ENCODE measurements around the gene CELF4. TPM values are rescaled to one million over a fixed set of nuclear protein-coding genes. Genes with fewer than 3 reads are reported as not detected.

The CELF4 gene
- total and polyA plus RNA-seq, 10 donors, result 0.46 to 3.5 (median 0.78) TPM

GRCh38 chr18:37304012-37304680, 261.5 kb downstream of the CELF4 start:
- H3K4me1 ChIP-seq, result peaks cover 0 to 3% (median 0%) of the 10 kb centered on the region in 6 donors
- no peak for DNase-seq
- H3K9me3 ChIP-seq, result no peaks in the 10 kb centered on the region
- no peaks in the 10 kb centered on the region for H3K36me3 ChIP-seq
- no peak overlapping the region for H3K27ac ChIP-seq
- H3K4me3 ChIP-seq, result no peak overlapping the region
- intact Hi-C loops (cut with DNase I; ENCODE audit: low total_unique reads), result no loop called here
- H3K27me3 ChIP-seq (replicated peaks in 1 of 7), result no peaks in the 10 kb centered on the region
- TF ChIP-seq POLR2AphosphoS5 (IDR thresholded peaks at IDR 0.05), result no peak
- TF ChIP-seq, protein P1, sequence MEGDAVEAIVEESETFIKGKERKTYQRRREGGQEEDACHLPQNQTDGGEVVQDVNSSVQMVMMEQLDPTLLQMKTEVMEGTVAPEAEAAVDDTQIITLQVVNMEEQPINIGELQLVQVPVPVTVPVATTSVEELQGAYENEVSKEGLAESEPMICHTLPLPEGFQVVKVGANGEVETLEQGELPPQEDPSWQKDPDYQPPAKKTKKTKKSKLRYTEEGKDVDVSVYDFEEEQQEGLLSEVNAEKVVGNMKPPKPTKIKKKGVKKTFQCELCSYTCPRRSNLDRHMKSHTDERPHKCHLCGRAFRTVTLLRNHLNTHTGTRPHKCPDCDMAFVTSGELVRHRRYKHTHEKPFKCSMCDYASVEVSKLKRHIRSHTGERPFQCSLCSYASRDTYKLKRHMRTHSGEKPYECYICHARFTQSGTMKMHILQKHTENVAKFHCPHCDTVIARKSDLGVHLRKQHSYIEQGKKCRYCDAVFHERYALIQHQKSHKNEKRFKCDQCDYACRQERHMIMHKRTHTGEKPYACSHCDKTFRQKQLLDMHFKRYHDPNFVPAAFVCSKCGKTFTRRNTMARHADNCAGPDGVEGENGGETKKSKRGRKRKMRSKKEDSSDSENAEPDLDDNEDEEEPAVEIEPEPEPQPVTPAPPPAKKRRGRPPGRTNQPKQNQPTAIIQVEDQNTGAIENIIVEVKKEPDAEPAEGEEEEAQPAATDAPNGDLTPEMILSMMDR (IDR thresholded peaks at IDR 0.05 in 8 of 11, conservative IDR thresholded peaks at IDR 0.05 in 3 of 11), result no peak
- TF ChIP-seq POLR2A (IDR thresholded peaks at IDR 0.05), result no peak
- 84 to 89% (median 84%) methylated on average over 5 of the region's 5 CpGs for WGBS, 5 donors

- WGBS, 5 donors, result 24 to 42% (median 35%) methylated on average over 2 of the region's 2 CpGs
- H3K4me3 ChIP-seq, result no peak overlapping the region
- H3K27ac ChIP-seq, result no peak overlapping the region
- H3K4me1 ChIP-seq, result peaks cover 0 to 6% (median 0%) of the 10 kb centered on the region in 6 donors
- no peaks in the 10 kb centered on the region for H3K27me3 ChIP-seq (replicated peaks in 1 of 7)
- DNase-seq, result no peak
- no peaks in the 10 kb centered on the region for H3K36me3 ChIP-seq
- TF ChIP-seq POLR2A (IDR thresholded peaks at IDR 0.05) (no peak), POLR2AphosphoS5 (IDR thresholded peaks at IDR 0.05) (no peak)
- TF ChIP-seq, protein P1 (IDR thresholded peaks at IDR 0.05 in 8 of 11, conservative IDR thresholded peaks at IDR 0.05 in 3 of 11), result no peak
- intact Hi-C loops (cut with DNase I; ENCODE audit: low total_unique reads), result no loop called here
- no peaks in the 10 kb centered on the region for H3K9me3 ChIP-seq
Observed at GRCh38 chr18:37303009-37303408, 262.6 kb downstream of the CELF4 start.

GRCh38 chr18:37302519-37302918, 263.1 kb downstream of the CELF4 start:
- no peaks in the 10 kb centered on the region for H3K36me3 ChIP-seq
- intact Hi-C loops (cut with DNase I; ENCODE audit: low total_unique reads), result no loop called here
- no peak for DNase-seq
- H3K27me3 ChIP-seq (replicated peaks in 1 of 7), result no peaks in the 10 kb centered on the region
- no peaks in the 10 kb centered on the region for H3K9me3 ChIP-seq
- H3K27ac ChIP-seq, result no peak overlapping the region
- TF ChIP-seq, protein P1 (IDR thresholded peaks at IDR 0.05 in 8 of 11, conservative IDR thresholded peaks at IDR 0.05 in 3 of 11), result no peak
- no peak for TF ChIP-seq POLR2AphosphoS5 (IDR thresholded peaks at IDR 0.05)
- no peak for TF ChIP-seq POLR2A (IDR thresholded peaks at IDR 0.05)
- 70 to 87% (median 75%) methylated on average over 3 of the region's 3 CpGs for WGBS, 5 donors
- H3K4me1 ChIP-seq, result peaks cover 0 to 6% (median 0%) of the 10 kb centered on the region in 6 donors
- no peak overlapping the region for H3K4me3 ChIP-seq

GRCh38 chr18:37299471-37300304, 265.9 kb downstream of the CELF4 start:
- intact Hi-C loops (cut with DNase I; ENCODE audit: low total_unique reads), result no loop called here
- peaks cover 0 to 6% (median 0%) of the 10 kb centered on the region in 6 donors for H3K4me1 ChIP-seq
- whole genome bisulfite sequencing, 5 donors, result 53 to 63% (median 56%) methylated on average over 10 of the region's 10 CpGs
- no peak overlapping the region for H3K4me3 ChIP-seq
- H3K27me3 ChIP-seq (replicated peaks in 1 of 7), result no peaks in the 10 kb centered on the region
- H3K9me3 ChIP-seq, result no peaks in the 10 kb centered on the region
- TF ChIP-seq POLR2AphosphoS5 (IDR thresholded peaks at IDR 0.05), result peak in 2 of 3 donors; percentile 25
- TF ChIP-seq POLR2A (IDR thresholded peaks at IDR 0.05), result no peak
- H3K27ac ChIP-seq, result no peak overlapping the region
- no peaks in the 10 kb centered on the region for H3K36me3 ChIP-seq
- no peak for DNase-seq

Data from spleen (tissue), 11 donors.